GM19452 (cell line): ENCODE data around the gene CREB3L2.
"Not testable (repeated sequence)": the region's sequence is repeated elsewhere in the genome, so short reads cannot be mapped to it uniquely, and the experiment has no call there.

Experiments
- ATAC-seq: cut with Tn5 transposase; IDR thresholded peaks from one replicate; pipeline ENCODE4 v1.9.1; 2021; ENCODE audit not compliant: unreplicated experiment

Gene CREB3L2

GRCh38 chr7:137935884-137936508 lies 65.9 kb downstream of the CREB3L2 start:
- ATAC-seq = peak; percentile 47

- peak; percentile 85 for ATAC-seq
Measured at GRCh38 chr7:137934941-137935883, 66.7 kb downstream of the CREB3L2 start.

GRCh38 chr7:137934176-137934826 lies 67.6 kb downstream of the CREB3L2 start:
- ATAC-seq = no peak

GRCh38 chr7:137933270-137934017 lies 68.4 kb downstream of the CREB3L2 start:
- no peak for ATAC-seq

- ATAC-seq = no peak
Measured at GRCh38 chr7:137932881-137933269, 69.0 kb downstream of the CREB3L2 start.

GRCh38 chr7:137931823-137932222 lies 70.1 kb downstream of the CREB3L2 start:
- ATAC-seq = no peak

GRCh38 chr7:137930581-137930980 lies 71.3 kb downstream of the CREB3L2 start:
- no peak for ATAC-seq

GRCh38 chr7:137928626-137929025 lies 73.3 kb downstream of the CREB3L2 start:
- ATAC-seq = no peak

GRCh38 chr7:137927386-137927785 lies 74.5 kb downstream of the CREB3L2 start:
- ATAC-seq = no peak

- not testable (repeated sequence) for ATAC-seq
Measured at GRCh38 chr7:137926206-137926605, 75.7 kb downstream of the CREB3L2 start.

GRCh38 chr7:137925754-137926153 lies 76.1 kb downstream of the CREB3L2 start:
- ATAC-seq = no peak

GRCh38 chr7:137925091-137925490 lies 76.8 kb downstream of the CREB3L2 start:
- no peak for ATAC-seq

- no peak for ATAC-seq
Measured at GRCh38 chr7:137923380-137923779, 78.5 kb downstream of the CREB3L2 start.

- no peak for ATAC-seq
Measured at GRCh38 chr7:137920637-137921399, 81.1 kb downstream of the CREB3L2 start.

- ATAC-seq = no peak
Measured at GRCh38 chr7:137919987-137920386, 81.9 kb downstream of the CREB3L2 start.

GRCh38 chr7:137916980-137917645 lies 84.8 kb downstream of the CREB3L2 start:
- ATAC-seq = no peak

GRCh38 chr7:137916564-137916963 lies 85.3 kb downstream of the CREB3L2 start:
- no peak for ATAC-seq

GRCh38 chr7:137915266-137915665 lies 86.6 kb downstream of the CREB3L2 start:
- ATAC-seq = no peak

- ATAC-seq = no peak
Measured at GRCh38 chr7:137913985-137914384, 87.9 kb downstream of the CREB3L2 start.

GRCh38 chr7:137909042-137909441 lies 92.8 kb downstream of the CREB3L2 start:
- ATAC-seq = no peak
